Kidney epithelial cell (primary cell): Measurements from ENCODE around the gene NFIA. TPM values are rescaled to one million over a fixed set of nuclear protein-coding genes. Genes with fewer than 3 reads are reported as not detected.

Source experiments
- DNase-seq: peaks from one replicate; pipeline ENCODE4 v3.0.0-alpha.2; 2010; ENCODE audit warnings: low read depth
- H3K27me3 ChIP-seq: 2 replicates; pipeline ENCODE4 v1.6.0; 2011; ENCODE audit warnings: low read length; ENCODE audit not compliant: control insufficient read depth, insufficient read depth
- H3K36me3 ChIP-seq: 2 replicates; pipeline ENCODE4 v1.5.1; 2011; ENCODE audit warnings: low read length; ENCODE audit not compliant: control insufficient read depth, insufficient read depth
- H3K4me3 ChIP-seq: 2 replicates; pipeline ENCODE4 v1.5.1; 2011; ENCODE audit warnings: low read depth, mild to moderate bottlenecking, control low read depth, low read length
- CTCF ChIP-seq: IDR thresholded peaks from 2 replicates; pipeline ENCODE4 v1.5.1; 2011; ENCODE audit warnings: mild to moderate bottlenecking, moderate library complexity, low read length, control low read depth, inconsistent platforms; ENCODE audit not compliant: insufficient read depth, poor library complexity, severe bottlenecking
- total RNA-seq: library from RNA; depleted of rRNA; stranded (reverse); fragments of >200 nt; gene quantifications from 2 replicates; pipeline ENCODE4 v1.2.3, GENCODE V29; 2015

The NFIA gene
- total RNA-seq, 1 donor from 2014 or later: 3.5 TPM

GRCh38 chr1:61182480-61182879, 100.1 kb downstream of the NFIA start:
- no peak for TF ChIP-seq CTCF

DNA sequence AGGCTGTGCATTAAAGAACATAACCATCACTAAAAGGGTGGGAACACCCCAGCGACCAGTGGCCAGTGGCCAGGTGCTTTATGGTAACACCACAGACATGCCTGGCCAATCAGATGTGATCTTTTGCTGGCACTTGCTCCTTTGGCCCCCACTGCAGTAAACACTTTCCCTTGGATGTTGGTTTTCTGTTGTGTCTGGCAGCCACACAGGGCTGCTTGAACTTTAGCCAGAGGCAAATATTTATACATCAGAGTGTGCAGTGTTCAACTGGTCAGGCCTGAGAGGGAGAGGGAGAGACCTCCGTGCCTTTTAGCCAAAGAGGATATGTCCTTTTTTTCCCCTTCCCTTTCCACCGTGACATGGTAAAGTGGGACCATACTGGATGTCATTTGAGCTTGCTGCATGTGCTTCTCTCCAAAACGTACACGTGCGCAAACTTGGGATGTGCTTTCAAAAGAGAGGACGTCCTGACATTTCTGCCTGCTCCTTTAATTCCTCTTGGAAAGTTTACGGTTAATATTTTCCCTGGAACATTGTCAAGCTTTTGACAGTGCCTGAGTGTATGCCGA, 101.2 kb downstream of the NFIA start:
- DNase-seq: no peak
- H3K36me3 ChIP-seq: no peaks in the 10 kb centered on the region
- no peak for TF ChIP-seq CTCF
- no peaks in the 10 kb centered on the region for H3K27me3 ChIP-seq
- H3K4me3 ChIP-seq: no peak overlapping the region

More at GRCh38 chr1:61182480-61182879, 100.1 kb downstream of the NFIA start:
- Histone ChIP-seq H3K27me3 (no peaks in the 10 kb centered on the region), H3K4me3 (no peak overlapping the region), H3K36me3 (no peaks in the 10 kb centered on the region)
- DNase-seq: no peak

GRCh38 chr1:61184040-61184713, 101.8 kb downstream of the NFIA start:
- no peak for TF ChIP-seq CTCF
- H3K36me3 ChIP-seq: no peaks in the 10 kb centered on the region

DNA sequence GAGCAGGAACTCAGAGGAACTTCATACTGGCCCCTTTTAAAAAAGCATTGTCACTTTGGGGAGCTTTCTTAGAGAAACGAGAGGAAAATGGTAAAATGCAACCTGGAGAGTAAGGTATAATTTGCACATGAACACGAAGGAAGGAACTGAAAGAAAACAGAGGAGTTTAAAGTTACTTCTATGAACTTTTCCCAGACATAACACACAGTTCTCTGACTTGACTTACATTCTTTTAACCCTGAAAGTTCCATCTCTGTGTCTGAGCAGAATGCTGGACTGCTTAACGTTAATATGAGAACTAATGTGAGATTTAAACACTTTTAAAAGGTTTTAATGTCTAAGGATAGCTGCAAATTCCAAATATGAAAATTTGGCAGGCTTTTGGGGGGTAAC, 102.3 kb downstream of the NFIA start:
- DNase-seq: no peak
- no peak for TF ChIP-seq CTCF
- Histone ChIP-seq H3K27me3 (no peaks in the 10 kb centered on the region), H3K36me3 (no peaks in the 10 kb centered on the region), H3K4me3 (no peak overlapping the region)

More at GRCh38 chr1:61184040-61184713, 101.8 kb downstream of the NFIA start:
- no peak for DNase-seq
- Histone ChIP-seq H3K27me3 (no peaks in the 10 kb centered on the region), H3K4me3 (no peak overlapping the region)

GRCh38 chr1:61186753-61187152, 104.4 kb downstream of the NFIA start:
- no peak for TF ChIP-seq CTCF
- H3K36me3 ChIP-seq: no peaks in the 10 kb centered on the region
- H3K27me3 ChIP-seq: no peaks in the 10 kb centered on the region
- no peak overlapping the region for H3K4me3 ChIP-seq
- DNase-seq: no peak
